Mesenteric fat pad (tissue), 1 donor: ENCODE results near the gene NCKAP5. TPM values are rescaled to one million over a fixed set of nuclear protein-coding genes. Genes with fewer than 3 reads are reported as not detected.
"Not testable (repeated sequence)": the region's sequence is repeated elsewhere in the genome, so short reads cannot be mapped to it uniquely, and the experiment has no call there.

Source experiments
- DNase-seq: peaks from one replicate; pipeline ENCODE4 v3.0.0-alpha.2; 2020; ENCODE audit warnings: low spot score
- total RNA-seq: library from RNA; stranded (reverse); fragmentation: NEBNext Ultra II Directional; extraction: Animal tissue kit (Norgen Biotek cat#: 25700); gene quantifications from one replicate; pipeline ENCODE4 v1.2.1, GENCODE V29; 2021
- donor health status: DM: yes; HTN: yes; CAD: no.

Gene NCKAP5
- total RNA-seq, 1 donor from 2014 or later: 1.7 TPM

GRCh38 chr2:133470446-133470845 lies 97.8 kb downstream of the NCKAP5 start:
- DNase-seq: not testable (repeated sequence)

- DNase-seq: no peak
Measured at GRCh38 chr2:133462811-133463210, 105.5 kb downstream of the NCKAP5 start.

- no peak for DNase-seq
Measured at GRCh38 chr2:133461484-133461883, 106.8 kb downstream of the NCKAP5 start.

GRCh38 chr2:133459590-133459989 lies 108.7 kb downstream of the NCKAP5 start:
- DNase-seq: no peak

GRCh38 chr2:133458280-133458679 lies 110.0 kb downstream of the NCKAP5 start:
- DNase-seq: no peak

- DNase-seq: no peak
Measured at GRCh38 chr2:133457861-133458260, 110.4 kb downstream of the NCKAP5 start.

GRCh38 chr2:133456971-133457370 lies 111.3 kb downstream of the NCKAP5 start:
- no peak for DNase-seq

GRCh38 chr2:133456156-133456555 lies 112.1 kb downstream of the NCKAP5 start:
- DNase-seq: no peak

GRCh38 chr2:133453032-133453431 lies 115.2 kb downstream of the NCKAP5 start:
- DNase-seq: no peak

GRCh38 chr2:133452583-133452982 lies 115.7 kb downstream of the NCKAP5 start:
- DNase-seq: no peak

- no peak for DNase-seq
Measured at GRCh38 chr2:133452146-133452545, 116.1 kb downstream of the NCKAP5 start.

GRCh38 chr2:133448195-133448594 lies 120.1 kb downstream of the NCKAP5 start:
- DNase-seq: no peak

- no peak for DNase-seq
Measured at GRCh38 chr2:133447303-133447702, 121.0 kb downstream of the NCKAP5 start.

GRCh38 chr2:133444465-133444864 lies 123.8 kb downstream of the NCKAP5 start:
- DNase-seq: no peak

GRCh38 chr2:133442393-133442792 lies 125.9 kb downstream of the NCKAP5 start:
- no peak for DNase-seq

GRCh38 chr2:133439565-133439920 lies 128.7 kb downstream of the NCKAP5 start:
- DNase-seq: no peak

- no peak for DNase-seq
Measured at GRCh38 chr2:133438848-133439564, 129.3 kb downstream of the NCKAP5 start.

- no peak for DNase-seq
Measured at GRCh38 chr2:133438026-133438425, 130.2 kb downstream of the NCKAP5 start.

- DNase-seq: no peak
Measured at GRCh38 chr2:133437492-133437891, 130.8 kb downstream of the NCKAP5 start.

- DNase-seq: no peak
Measured at GRCh38 chr2:133434959-133435668, 133.1 kb downstream of the NCKAP5 start.

- no peak for DNase-seq
Measured at GRCh38 chr2:133433455-133434451, 134.5 kb downstream of the NCKAP5 start.

GRCh38 chr2:133432778-133433177 lies 135.5 kb downstream of the NCKAP5 start:
- no peak for DNase-seq
